Activated CD4-positive, CD25-positive, alpha-beta regulatory T cell treated with anti-CD3 and anti-CD28 coated beads, Interleukin-2, amount 50 U/mL, for 24 hours (primary cell): ENCODE results near the gene FAM3A.
"Not testable (repeated sequence)": the region's sequence is repeated elsewhere in the genome, so short reads cannot be mapped to it uniquely, and the experiment has no call there.

ENCODE experiments used
- ATAC-seq, 2 donors: fragments of 150-1000 bp; cut with Tn5 transposase; one replicate each; pipeline ENCODE4 v1.10.0; 2021; ENCODE audit warnings: mild to moderate bottlenecking in 1 of 2, moderate library complexity in 1 of 2

FAM3A gene

DNA sequence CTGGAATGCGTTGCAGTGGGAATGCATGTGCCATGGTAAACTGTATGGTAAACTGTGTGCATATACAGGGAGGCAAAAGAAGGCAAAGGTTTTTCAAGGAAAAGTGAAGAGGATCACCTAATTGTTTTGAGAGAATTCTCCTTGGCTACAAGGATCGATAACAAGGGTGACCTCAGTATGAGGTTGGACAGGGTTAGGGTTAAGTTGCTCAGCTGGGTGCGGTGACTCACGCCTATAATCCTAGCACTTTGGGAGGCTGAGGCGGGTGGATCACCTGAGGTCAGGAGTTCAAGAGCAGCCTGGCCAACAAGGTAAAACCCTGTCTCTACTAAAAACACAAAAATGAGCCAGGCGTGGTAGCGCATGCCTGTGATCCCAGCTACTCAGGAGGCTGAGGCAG is 14.6 kb downstream of the FAM3A start:
- ATAC-seq: not testable (repeated sequence)

GRCh38 chrX:154496591-154497137 is 19.4 kb downstream of the FAM3A start:
- not testable (repeated sequence) for ATAC-seq

DNA sequence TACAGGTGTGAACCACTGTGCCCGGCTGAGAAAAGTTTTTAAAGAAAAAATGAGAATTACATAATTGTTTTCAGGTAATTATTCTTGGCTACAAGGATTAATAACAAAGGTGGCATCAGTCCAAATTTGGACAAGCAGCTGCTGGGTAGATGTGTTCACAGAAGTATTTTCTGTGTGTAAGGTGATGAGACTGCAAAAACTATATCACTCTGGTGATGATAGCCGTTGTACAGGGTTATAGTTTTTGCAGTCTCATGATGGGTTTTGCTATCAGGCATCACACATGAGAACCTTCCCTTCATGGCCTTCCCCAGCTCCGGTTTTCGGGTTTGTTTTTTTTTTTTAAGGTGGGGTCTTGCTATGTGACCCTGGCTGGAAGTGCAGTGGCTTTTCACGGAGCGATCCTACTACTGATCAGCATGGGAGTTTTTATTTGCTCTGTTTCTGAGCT is 20.5 kb downstream of the FAM3A start:
- no peak for ATAC-seq

DNA sequence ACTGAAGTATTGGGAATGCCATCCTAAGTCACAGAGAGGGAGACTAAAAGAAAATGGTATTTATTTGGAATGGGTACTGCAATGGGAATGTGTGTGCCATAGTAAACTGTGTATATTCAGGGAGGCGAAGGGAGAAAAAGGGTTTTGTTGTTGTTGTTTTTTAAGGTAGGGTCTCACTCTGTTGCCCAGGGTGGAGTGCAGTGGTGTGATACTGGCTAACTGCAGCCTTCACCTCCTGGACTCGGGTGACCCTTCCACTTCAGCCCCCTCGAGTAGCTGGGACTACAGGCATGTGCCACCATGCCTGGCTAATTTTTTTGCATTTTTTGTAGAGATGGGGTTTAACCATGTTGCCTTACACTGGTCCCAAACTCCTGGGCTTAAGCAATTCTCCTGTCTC is 21.3 kb downstream of the FAM3A start:
- ATAC-seq: no peak

- ATAC-seq: peak; percentile 92 to 93
Observed at GRCh38 chrX:154490414-154491083, 25.5 kb downstream of the FAM3A start, which contains the start of gene SLC10A3. Gene SLC10A3 (minus strand): TSS chrX:154490629. CDS start chrX:154488940, 1,689 bp downstream.

DNA sequence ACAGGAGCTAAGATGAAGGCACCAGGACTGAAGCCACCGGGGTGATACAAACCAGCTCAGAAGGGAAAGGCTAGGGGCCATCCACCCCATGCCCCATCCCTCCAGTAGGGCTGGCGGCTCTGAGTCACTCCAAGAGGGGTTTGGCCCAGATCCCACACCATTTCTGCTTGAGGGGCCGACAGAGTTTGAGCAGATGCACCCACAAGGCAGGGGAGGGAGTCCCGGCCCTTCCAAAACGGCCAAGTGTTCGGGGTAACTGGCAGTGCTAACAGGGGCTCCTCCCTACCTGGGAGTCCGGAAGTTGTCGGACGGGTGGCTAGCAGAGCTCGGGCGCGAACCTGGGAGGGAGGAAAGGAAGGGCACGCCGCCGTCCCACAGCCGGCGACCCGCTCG is 26.0 kb downstream of the FAM3A start:
- ATAC-seq: peak; percentile 15 to 17

DNA sequence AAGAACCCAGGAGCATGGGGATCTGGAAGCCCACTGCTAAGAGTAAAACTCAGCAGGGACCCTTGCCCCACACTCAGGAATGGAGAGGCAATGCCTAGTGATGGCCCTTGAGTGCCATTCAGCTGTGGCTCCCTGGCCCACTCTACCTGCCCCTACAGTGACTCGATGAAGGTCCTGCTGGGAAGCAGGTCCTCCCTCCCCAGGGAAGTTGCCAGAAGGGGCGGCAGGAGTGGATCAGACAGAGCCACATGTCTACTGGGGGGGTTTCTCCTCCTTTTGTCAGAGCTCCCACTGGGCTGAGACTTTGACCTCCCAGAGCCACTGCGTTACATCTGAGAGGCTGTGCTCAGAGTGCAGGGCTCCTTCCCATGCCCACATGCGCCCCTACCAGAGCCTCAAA is 26.9 kb downstream of the FAM3A start:
- ATAC-seq: no peak

- no peak for ATAC-seq
Observed at GRCh38 chrX:154488336-154489075, 27.5 kb downstream of the FAM3A start.

GRCh38 chrX:154487518-154488290 is 28.3 kb downstream of the FAM3A start:
- no peak for ATAC-seq

DNA sequence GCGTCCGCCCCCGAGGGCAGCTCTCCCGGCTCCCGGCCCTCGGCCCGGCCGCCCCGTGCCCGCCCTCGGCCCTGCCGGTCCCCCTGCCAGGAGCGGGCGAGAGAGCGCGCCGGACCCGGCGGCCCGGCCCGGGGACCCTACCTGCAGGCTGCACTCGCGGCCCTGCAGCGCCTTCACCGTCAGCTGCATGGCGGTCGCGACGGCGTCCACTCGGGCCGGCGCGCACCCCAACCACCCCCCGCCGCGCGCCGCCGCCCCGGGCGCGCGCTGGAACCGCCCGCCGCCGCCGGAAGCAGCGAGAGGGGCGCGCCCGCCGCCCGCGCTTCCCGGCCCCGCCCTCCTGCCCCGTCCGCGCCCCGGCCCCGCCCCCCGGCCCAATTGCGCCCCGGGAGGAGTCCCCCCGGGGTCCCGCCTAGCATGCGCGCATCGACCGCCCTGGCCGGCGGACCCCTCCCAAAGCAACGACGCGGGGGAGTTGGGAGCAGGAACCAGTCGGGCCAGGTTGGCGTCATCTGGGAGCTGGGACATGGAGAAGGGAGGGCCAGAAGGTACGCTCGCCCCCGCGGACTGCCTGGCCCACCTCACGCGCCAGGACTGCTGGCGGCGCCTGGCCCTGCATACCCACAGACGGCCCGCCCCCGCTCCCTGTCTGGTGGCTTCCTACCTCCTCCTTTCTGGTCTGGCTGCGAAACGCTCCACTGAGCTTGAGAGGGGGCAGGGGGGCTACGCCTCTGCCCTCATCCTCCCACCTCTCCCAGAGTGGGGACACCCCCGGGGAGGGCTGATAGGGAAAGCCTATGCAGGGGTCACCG is 29.4 kb downstream of the FAM3A start, which contains the start of gene UBL4A:
Gene UBL4A, minus strand, starts transcription at position 220 of the 812 bp plus-strand sequence. Its CDS starts 31 bp downstream, at position 189.
- peak; percentile 8 to 14 for ATAC-seq

DNA sequence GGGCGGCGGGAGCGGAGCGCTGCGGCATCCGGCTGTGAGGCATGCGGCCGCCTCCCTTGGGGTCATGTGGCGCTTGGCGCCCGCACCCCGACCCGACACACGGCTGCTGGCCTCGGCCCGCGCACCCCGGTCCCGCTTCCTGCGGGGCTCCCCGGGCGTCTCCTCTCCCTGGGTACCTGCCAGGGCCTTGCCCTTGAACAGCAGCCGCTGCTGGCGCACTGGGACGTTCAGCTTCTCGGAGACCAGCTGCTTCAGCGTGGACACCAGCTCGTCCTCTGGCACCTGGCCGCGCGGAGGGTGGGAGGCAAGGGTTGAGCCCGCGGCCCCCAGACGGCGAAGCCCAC is 30.0 kb downstream of the FAM3A start:
- peak in 1 of 2 donors; percentile 4 for ATAC-seq

DNA sequence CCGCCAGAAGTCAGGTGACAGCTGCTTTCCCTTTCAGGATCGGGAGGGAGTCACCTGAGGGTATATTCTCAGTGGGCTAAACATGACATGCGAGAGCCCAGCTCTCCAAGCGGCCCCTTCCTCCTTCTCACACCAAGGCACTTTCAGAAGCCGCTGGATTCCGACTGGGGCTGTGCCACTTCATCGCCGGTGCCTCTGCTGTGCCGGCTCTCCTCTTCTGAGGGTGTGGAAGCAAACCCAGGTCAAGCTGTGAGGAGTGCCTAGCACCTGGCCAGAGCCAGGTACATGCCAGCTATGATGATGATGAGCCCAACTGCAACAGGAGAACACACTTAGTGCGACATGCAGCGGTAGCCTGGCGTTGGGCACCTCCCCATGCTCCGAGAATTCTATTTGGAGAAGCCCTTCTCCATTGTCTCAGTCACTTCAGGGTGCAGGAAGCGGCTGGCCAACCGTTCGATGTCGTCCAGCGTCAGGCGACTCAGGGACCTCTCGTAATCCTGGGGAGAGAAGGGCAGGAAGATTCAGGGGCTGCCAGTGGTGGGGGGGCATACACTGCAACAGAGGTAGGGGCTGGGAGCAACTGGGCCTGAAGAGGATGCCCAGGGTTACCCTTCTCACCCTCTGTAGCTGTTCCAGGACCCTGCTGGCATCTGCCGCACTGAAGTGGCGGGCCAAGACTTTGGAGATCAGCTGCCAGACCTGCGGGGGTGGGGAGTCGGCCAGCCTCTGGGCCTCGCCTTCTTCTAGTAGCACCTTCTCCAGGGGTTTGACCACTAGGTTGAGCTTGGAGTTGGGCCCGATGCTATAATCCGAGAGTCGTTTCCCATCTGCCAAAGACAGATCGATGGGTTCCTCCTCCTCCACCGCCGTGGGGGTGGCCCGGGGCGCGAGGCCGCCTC is 30.6 kb downstream of the FAM3A start:
- no peak for ATAC-seq

DNA sequence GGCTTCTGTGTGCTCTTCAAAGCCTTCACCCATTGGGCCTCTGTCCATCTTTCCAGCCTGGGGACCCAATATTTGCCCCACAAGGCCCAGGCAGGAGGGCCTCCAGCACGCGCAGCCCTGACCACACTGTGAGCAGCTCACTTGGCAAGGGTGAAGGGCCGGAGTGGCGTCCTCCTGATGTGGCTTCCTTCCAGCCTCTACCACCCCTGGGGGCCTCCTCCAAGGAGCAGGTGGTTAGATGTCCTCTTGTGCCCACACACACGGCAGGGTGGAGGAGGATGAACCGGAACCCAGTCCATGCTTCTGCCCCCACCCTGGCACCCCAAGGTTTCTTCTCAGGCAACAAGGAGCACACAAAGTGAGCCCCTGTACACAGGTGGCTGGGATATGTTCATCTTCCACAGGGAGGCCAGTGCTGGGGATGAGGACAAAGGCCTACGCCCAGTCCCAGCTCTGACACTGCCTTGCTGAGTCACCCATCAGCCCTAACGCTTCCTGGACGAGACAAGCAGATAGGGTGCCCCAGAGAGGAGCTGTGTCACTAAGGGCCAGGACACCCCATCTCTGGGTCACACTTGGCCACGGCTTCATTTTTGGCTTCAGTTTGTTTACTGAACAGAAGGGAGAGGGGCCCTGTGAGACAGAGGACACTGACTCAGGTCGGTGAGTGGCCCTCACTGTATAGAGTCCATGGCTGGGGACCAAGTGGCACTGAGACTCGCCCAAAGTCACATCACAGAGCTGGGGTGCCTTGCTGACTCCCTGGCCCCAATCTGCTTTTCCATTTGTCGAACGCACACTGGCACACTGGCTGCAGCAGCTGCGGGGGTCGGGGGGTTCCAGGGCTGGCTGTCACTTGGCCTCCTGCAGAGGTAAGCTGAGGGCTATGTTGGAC is 31.5 kb downstream of the FAM3A start:
- no peak for ATAC-seq

- ATAC-seq: no peak
Observed at GRCh38 chrX:154483325-154483724, 32.7 kb downstream of the FAM3A start.

DNA sequence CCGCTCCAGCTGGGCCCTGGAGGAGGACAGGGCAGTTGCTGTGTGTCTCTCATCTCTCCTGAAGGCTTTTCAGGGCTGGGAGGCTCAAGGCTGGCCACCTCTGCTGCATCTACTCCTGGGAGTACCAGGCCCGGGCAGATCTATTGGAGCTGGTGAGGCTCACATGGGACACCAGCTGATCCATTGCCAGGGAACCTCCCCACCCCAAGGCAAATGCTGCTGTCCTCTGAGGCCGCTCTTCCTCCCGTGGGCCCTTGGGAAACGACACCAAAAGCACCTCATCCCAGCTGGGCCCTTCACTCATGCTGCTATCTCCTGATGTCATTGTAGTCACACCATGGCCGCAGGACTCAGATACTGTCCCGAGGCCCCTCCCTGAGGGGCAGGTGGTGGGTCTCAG is 33.2 kb downstream of the FAM3A start:
- no peak for ATAC-seq

GRCh38 chrX:154481911-154482601 is 34.0 kb downstream of the FAM3A start:
- ATAC-seq: no peak

GRCh38 chrX:154481195-154481594 is 34.8 kb downstream of the FAM3A start:
- ATAC-seq: no peak

DNA sequence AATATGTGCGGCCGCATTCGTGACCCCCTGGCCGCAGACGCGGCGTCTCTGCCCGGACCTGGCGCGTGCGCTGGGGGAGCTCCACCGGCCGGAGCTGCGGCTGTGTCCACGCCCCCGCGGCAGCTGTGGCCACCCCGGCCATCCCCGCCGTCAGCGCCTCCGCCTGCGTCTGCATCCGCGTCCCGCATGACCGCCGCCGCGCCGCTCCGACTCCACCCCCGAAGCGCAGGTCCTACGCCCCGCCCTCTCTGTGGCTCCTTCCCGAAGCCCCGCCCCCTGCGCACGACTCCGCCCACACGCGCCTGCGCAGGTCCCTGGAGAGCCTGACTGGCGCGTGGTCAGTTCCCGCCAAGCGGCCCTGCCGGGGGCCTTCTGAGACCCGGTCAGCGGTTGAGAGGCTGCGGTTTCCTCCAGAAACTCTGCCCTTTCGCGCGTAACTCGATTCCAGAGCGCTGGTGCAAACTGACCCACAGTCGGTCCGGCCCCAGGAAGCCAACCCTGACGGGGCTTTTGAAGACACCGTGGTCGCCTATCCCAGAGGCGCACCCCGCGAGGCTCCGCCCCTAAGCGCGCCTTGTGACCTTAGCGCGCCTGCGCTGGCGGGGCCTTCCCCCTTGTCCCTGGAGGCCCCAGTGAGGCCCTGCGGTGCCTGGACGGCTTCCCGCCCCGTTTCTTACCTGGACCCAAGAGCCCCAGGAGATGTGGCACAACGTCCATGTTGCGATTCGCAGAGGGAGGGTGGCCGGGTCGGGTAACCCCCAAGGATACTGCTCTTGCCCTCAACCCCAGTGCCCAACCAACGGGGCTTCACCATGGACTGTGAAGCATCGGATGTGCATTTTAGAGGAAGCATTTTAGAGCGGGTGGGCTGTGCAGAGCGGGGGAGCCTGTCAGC is 37.1 kb downstream of the FAM3A start, which contains the start of gene LAGE3:
Gene LAGE3, minus strand, starts transcription at position 554 of the 895 bp plus-strand sequence. Its CDS starts 366 bp downstream, at position 188.
- peak; percentile 94 for ATAC-seq
